Suppressor macrophage treated with lipopolysaccharide for 1 hour (primary cell): ENCODE data around the gene SYT14.
"Not testable (repeated sequence)": the region's sequence is repeated elsewhere in the genome, so short reads cannot be mapped to it uniquely, and the experiment has no call there.

Experiments used
- DNase-seq, 3 donors: peaks; one replicate each; pipeline ENCODE4 v3.0.0-alpha.2; 2020 to 2022

Gene SYT14

GRCh38 chr1:210123924-210124589 lies 186.0 kb downstream of the SYT14 start:
- DNase-seq, result peak in 1 of 3 donors; percentile 2

GRCh38 chr1:210124736-210125135 lies 186.7 kb downstream of the SYT14 start:
- DNase-seq, result no peak

- no peak for DNase-seq
Measured at GRCh38 chr1:210125143-210125542, 187.1 kb downstream of the SYT14 start.

- no peak for DNase-seq
Measured at GRCh38 chr1:210129092-210129491, 191.1 kb downstream of the SYT14 start.

- no peak for DNase-seq
Measured at GRCh38 chr1:210129759-210130158, 191.7 kb downstream of the SYT14 start.

- peak in 2 of 3 donors; percentile 14 to 15 for DNase-seq
Measured at GRCh38 chr1:210132582-210132981, 194.6 kb downstream of the SYT14 start.

GRCh38 chr1:210143465-210144062 lies 205.5 kb downstream of the SYT14 start:
- peak; percentile 76 to 88 (median 81) for DNase-seq

GRCh38 chr1:210144736-210145135 lies 206.7 kb downstream of the SYT14 start:
- no peak for DNase-seq

GRCh38 chr1:210151052-210151672 lies 213.1 kb downstream of the SYT14 start:
- DNase-seq, result no peak

GRCh38 chr1:210159211-210159610 lies 221.2 kb downstream of the SYT14 start:
- no peak for DNase-seq

GRCh38 chr1:210170220-210170619 lies 232.2 kb downstream of the SYT14 start:
- no peak for DNase-seq

- DNase-seq, result no peak
Measured at GRCh38 chr1:210174133-210174532, 236.1 kb downstream of the SYT14 start.

- DNase-seq, result no peak
Measured at GRCh38 chr1:210185063-210185462, 247.0 kb downstream of the SYT14 start.

GRCh38 chr1:210187849-210188606 lies 250.0 kb downstream of the SYT14 start:
- not testable (repeated sequence) for DNase-seq

- no peak for DNase-seq
Measured at GRCh38 chr1:210189426-210189825, 251.4 kb downstream of the SYT14 start.

- no peak for DNase-seq
Measured at GRCh38 chr1:210195635-210196160, 257.7 kb downstream of the SYT14 start.

- not testable (repeated sequence) for DNase-seq
Measured at GRCh38 chr1:210196266-210196665, 258.2 kb downstream of the SYT14 start.

- DNase-seq, result no peak
Measured at GRCh38 chr1:210198840-210199239, 260.8 kb downstream of the SYT14 start.

- DNase-seq, result no peak
Measured at GRCh38 chr1:210200124-210200736, 262.2 kb downstream of the SYT14 start.

GRCh38 chr1:210201681-210202080 lies 263.7 kb downstream of the SYT14 start:
- no peak for DNase-seq

- no peak for DNase-seq
Measured at GRCh38 chr1:210207597-210208450, 269.8 kb downstream of the SYT14 start.

GRCh38 chr1:210213335-210213734 lies 275.3 kb downstream of the SYT14 start:
- no peak for DNase-seq
